Progenitor cell of endocrine pancreas (in vitro differentiated cells): ENCODE results near the gene ATPAF2. TPM values are rescaled to one million over a fixed set of nuclear protein-coding genes. Genes with fewer than 3 reads are reported as not detected.
"Not testable (repeated sequence)": the region's sequence is repeated elsewhere in the genome, so short reads cannot be mapped to it uniquely, and the experiment has no call there.

Experiments
- DNase-seq: peaks from one replicate; pipeline ENCODE4 v3.0.0; 2021; ENCODE audit warnings: low spot score; ENCODE audit not compliant: unreplicated experiment
- H3K27ac Mint-ChIP-seq: 2 replicates; pipeline ENCODE4 v1.8.0; 2021; ENCODE audit warnings: mild to moderate bottlenecking, moderate library complexity, mixed read lengths
- H3K27me3 Mint-ChIP-seq: 2 replicates; pipeline ENCODE4 v1.8.0; 2021; ENCODE audit warnings: mixed read lengths
- H3K36me3 Mint-ChIP-seq: 2 replicates; pipeline ENCODE4 v1.8.0; 2022; ENCODE audit warnings: mixed read lengths; ENCODE audit not compliant: insufficient read depth
- H3K4me1 Mint-ChIP-seq: 2 replicates; pipeline ENCODE4 v1.8.0; 2021; ENCODE audit warnings: low read depth, mixed read lengths
- H3K4me3 Mint-ChIP-seq: 2 replicates; pipeline ENCODE4 v1.8.0; 2021; ENCODE audit warnings: low read depth, mild to moderate bottlenecking, moderate library complexity, mixed read lengths
- H3K9me3 Mint-ChIP-seq: 2 replicates; pipeline ENCODE4 v1.8.0; 2021; ENCODE audit warnings: low read depth, mixed read lengths
- total RNA-seq: library from RNA; stranded (reverse); gene quantifications from 2 replicates; pipeline ENCODE4 v1.2.1, GENCODE V29; 2021
- TF ChIP-seq, protein P1 (sequence below): fragments of 200-600 bp; sonication (generic); IDR thresholded peaks from one replicate; pipeline ENCODE4 v1.5.0; 2021; ENCODE audit warnings: antibody characterized with exemption, mild to moderate bottlenecking; ENCODE audit not compliant: unreplicated experiment

Gene ATPAF2
- total RNA-seq, 1 donor from 2014 or later = 31.5 TPM

DNA sequence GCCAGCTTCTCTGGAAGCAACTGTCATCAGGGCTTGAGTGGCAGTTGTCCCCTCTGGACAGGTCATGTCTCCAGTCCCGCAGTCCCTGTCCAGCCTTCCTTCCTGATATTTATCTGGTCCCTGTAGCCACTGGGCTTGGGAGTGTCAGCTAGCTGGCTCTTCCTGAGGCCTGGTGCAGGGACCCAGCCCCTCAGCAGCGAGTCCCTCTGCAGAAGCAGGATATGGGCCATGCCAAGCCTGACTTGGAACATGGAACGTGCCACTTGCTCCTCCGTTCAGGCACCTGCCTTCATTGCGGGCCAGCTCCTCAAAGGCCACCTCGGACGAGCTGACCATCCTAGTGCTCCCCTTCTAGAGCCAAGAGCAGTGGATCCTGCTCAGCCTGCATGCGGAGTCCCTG, 40.0 kb downstream of the ATPAF2 start:
- TF ChIP-seq, protein P1, sequence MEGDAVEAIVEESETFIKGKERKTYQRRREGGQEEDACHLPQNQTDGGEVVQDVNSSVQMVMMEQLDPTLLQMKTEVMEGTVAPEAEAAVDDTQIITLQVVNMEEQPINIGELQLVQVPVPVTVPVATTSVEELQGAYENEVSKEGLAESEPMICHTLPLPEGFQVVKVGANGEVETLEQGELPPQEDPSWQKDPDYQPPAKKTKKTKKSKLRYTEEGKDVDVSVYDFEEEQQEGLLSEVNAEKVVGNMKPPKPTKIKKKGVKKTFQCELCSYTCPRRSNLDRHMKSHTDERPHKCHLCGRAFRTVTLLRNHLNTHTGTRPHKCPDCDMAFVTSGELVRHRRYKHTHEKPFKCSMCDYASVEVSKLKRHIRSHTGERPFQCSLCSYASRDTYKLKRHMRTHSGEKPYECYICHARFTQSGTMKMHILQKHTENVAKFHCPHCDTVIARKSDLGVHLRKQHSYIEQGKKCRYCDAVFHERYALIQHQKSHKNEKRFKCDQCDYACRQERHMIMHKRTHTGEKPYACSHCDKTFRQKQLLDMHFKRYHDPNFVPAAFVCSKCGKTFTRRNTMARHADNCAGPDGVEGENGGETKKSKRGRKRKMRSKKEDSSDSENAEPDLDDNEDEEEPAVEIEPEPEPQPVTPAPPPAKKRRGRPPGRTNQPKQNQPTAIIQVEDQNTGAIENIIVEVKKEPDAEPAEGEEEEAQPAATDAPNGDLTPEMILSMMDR = no peak
- no peak overlapping the region for H3K4me3 Mint-ChIP-seq
- no peak for DNase-seq
- peaks cover 2% of the 10 kb centered on the region for H3K4me1 Mint-ChIP-seq
- H3K27me3 Mint-ChIP-seq = no peaks in the 10 kb centered on the region
- H3K36me3 Mint-ChIP-seq = peaks cover 2% of the 10 kb centered on the region
- H3K9me3 Mint-ChIP-seq = no peaks in the 10 kb centered on the region
- no peak overlapping the region for H3K27ac Mint-ChIP-seq

DNA sequence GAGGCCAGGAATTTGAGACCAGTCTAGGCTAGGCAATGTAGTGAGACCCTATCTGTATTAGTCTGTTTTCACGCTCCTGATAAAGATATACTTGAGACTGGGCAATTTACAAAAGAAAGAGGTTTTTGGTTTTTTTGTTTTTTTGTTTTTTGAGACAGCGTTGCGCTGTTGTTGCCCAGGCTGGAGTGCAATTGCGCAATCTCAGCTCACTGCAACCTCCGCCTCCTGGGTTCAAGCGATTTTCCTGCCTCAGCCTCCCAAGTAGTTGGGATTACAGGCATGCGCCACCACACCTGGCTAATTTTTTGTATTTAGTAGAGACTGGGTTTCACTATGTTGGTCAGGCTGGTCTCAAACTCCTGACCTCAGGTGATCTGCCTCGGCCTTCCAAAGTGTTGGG, 43.1 kb downstream of the ATPAF2 start:
- H3K4me1 Mint-ChIP-seq, H3K36me3 Mint-ChIP-seq, DNase-seq, H3K9me3 Mint-ChIP-seq, H3K4me3 Mint-ChIP-seq, H3K27me3 Mint-ChIP-seq, H3K27ac Mint-ChIP-seq: not testable (repeated sequence)

DNA sequence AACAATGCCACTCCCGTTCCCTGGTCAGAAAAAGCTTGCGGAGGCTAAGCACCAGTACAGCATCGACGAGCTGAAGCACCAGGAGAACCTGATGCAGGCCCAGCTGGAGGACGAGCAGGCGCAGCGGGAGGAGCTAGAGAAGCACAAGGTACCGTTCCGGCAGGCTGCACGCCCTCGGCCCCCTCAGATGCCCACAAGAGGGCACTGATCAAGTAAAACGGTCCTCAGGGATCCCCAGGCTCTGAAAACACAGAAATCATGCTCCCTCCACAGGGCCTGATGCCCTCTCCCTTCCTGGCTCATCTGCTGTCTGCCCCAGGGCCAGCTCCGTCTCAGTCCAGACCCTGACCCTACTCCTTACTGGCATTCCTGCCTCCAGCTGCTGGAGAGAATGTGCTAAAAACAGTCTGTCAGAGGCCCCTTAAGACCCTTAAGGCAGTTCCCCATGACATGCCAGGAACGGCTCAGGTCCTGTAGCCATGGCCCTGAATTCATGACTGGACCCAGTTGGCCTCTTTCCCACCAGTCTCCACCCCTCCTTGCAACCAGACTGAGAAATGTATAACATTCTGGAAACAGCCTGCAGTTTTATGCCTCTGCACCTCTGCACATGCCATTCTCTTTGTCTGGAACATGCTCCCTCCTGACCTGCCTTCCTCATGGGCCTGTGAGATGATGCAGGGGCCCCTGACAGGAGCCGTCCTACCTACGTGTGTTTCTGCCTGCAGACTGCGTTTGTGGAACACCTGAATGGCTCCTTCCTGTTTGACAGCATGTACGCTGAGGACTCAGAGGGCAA, 44.5 kb downstream of the ATPAF2 start:
- no peaks in the 10 kb centered on the region for H3K27me3 Mint-ChIP-seq
- TF ChIP-seq, protein P1 = peak; percentile 51
- H3K9me3 Mint-ChIP-seq = no peaks in the 10 kb centered on the region
- H3K4me3 Mint-ChIP-seq = no peak overlapping the region
- no peak for DNase-seq
- peaks cover 2% of the 10 kb centered on the region for H3K4me1 Mint-ChIP-seq
- H3K36me3 Mint-ChIP-seq = peaks cover 2% of the 10 kb centered on the region
- peak overlapping the region; percentile 22 for H3K27ac Mint-ChIP-seq

DNA sequence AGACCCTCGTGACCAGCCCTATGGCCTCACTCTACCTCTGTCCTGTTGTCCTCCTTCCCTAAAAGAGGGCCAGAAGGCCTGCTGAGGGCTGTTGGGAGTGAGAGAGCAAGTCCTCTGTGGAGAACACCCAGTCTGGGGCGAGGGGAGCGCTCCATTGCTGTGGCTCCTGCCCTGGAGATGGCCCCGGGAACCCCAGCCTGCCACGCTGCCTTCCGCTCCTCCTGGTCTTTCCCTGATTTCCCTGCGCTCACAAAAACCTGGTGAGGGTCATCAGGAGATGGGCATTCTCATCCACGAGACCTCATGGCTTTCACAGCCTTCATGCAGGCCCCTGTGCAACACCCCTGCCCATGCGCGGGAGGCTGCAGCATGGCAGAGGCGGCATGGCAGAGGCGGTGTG, 45.1 kb downstream of the ATPAF2 start:
- DNase-seq = no peak
- Mint-ChIP-seq H3K4me3 (no peak overlapping the region), H3K27ac (no peak overlapping the region), H3K9me3 (no peaks in the 10 kb centered on the region), H3K36me3 (peaks cover 2% of the 10 kb centered on the region), H3K27me3 (no peaks in the 10 kb centered on the region), H3K4me1 (peaks cover 2% of the 10 kb centered on the region)
- TF ChIP-seq, protein P1 = no peak

DNA sequence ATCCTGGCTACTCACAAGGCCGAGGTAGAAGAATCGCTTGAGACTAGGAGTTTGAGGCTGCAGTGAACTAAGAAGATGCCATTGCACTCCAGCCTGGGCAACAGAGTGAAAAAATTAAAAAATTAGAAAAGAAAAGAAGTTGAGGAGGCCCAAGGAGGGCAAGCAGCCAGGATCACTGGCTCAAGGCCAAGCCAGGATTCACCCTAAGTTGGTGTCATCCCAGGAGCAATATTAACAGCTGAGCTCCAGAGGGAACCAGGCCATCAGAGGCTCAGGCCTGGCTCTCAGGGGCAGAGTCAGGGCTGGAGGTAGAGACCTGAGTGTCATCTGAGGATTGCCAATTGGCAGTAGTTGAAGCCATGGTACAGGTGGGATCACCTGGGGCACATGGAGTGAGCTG, 45.6 kb downstream of the ATPAF2 start:
- Mint-ChIP-seq H3K4me3 (no peak overlapping the region), H3K9me3 (no peaks in the 10 kb centered on the region), H3K36me3 (peaks cover 2% of the 10 kb centered on the region), H3K4me1 (peaks cover 2% of the 10 kb centered on the region), H3K27me3 (no peaks in the 10 kb centered on the region), H3K27ac (no peak overlapping the region)
- TF ChIP-seq, protein P1 = no peak
- DNase-seq = no peak

DNA sequence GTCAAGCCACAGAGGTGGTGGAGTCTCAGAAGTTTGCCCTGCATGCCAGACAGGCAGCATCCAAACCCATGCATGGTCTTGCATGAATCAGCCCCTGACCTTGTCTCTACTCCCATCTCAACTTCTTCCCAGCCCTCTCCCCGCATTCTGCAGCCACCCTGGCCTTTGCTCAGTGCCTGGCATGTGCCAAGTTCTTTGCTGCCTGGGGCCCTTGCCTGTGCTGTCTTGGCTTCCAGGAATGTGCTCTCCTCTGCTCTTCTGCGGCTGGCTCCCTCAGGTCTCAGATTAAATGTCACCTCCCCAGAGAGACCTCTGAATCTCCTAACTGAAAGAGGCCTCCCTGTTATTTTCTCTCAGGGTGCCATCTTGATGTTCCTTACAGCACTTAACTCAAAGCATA, 48.7 kb downstream of the ATPAF2 start:
- Mint-ChIP-seq H3K9me3 (no peaks in the 10 kb centered on the region), H3K27me3 (no peaks in the 10 kb centered on the region), H3K4me1 (peaks cover 2% of the 10 kb centered on the region), H3K27ac (peak overlapping the region; percentile 52), H3K36me3 (peaks cover 2% of the 10 kb centered on the region), H3K4me3 (no peak overlapping the region)
- TF ChIP-seq, protein P1 = no peak
- DNase-seq = no peak
